ENCODE measurements around the gene ZNF407.

Gene ZNF407

GRCh38 chr18:74682141-74682990 lies 84.7 kb downstream of the ZNF407 start:
- DNase-seq: no peak

- DNase-seq: no peak
Measured at GRCh38 chr18:74682991-74683297, 85.3 kb downstream of the ZNF407 start.

- DNase-seq: no peak
Measured at GRCh38 chr18:74683573-74683972, 85.9 kb downstream of the ZNF407 start.

GRCh38 chr18:74689251-74689650 lies 91.6 kb downstream of the ZNF407 start:
- no peak for DNase-seq

DNA sequence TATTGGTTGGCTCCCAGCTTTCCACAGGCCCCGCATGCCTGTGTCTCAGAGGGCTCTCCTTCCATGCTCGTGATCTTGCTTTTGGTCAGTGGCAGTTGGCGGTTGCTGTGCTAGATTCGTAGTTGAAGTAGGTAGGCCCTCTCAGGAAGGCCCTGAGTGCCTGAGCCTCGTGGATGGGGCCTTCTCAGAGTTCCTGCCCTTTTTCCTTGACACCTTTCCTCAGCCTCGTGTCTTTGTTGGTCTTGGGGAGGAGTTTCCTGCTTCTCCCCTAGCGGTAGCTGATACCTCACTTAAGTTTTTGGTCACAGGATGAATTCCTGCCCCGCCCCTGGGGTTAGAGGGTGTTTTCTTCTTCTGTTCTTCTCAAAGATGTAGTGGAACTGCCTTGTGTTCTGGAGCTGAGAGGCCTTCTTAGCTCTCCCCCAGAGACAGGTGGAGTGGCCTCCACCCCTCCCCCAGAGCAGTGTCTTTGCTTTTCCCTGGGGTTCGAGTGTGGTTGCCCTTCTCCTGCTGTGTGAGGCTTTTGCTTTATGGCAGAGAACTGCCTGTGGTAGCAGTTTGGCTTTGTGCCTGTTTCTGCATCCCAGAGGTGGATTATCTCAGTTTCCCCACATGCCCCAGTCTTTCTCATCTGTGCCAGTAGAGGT lies 94.8 kb downstream of the ZNF407 start:
- DNase-seq: no peak

DNA sequence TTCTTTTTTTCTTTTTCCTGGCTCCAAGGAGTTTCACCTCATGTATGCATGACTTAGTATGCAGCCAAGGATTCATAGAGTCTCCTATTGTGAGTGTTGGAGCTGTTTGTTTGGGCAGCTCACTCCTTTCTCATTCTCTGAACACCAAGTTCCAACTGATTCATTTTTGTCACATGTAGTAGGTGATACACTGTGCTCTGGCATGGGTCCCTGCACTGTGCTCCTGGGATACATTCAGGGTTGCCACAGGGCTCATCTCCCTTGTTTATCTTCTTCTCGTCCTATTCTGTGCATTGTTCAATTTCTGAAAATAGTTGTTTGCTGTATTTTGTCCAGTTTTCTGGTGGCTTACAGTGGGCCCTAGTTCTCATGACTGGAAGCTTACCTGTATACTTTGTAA lies 96.8 kb downstream of the ZNF407 start:
- DNase-seq: no peak

GRCh38 chr18:74695170-74695569 lies 97.5 kb downstream of the ZNF407 start:
- DNase-seq: no peak

DNA sequence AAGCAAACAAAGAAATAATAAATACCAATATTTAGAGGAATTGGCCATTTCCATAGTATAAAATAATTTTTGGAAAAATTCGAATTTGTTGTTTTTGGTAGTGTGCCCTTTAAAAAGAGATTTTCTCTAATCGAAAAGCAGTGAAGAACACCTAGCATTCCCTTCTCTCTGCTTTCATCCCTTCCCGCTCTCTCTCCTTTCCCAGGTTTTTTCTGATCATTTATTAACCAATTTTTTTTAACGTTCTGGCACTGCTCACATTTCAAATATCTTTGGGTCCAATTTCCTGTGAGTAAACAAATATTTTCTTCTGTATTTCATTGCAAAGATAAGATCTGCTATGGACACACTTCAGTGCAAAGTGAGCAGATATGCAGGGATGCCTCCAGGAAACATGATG lies 101.2 kb downstream of the ZNF407 start:
- DNase-seq: no peak

DNA sequence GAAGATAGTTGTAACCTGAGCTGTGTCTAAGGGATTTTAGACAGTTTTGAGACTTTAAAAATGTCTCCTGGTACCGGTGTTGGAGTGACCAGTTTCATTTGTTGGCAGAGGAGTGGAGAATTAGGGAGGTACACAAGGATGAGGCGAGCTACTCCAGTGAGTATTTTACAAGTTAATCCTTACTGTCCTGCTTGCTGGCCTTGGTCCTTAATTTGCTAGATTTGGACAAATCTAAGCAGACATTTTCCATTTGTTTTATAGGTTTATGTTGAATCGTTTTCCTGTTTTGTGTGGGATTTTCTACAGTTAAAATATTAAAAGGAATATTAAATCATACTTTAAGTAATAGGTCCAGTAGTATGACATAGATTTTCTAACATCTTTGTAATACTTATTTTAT lies 101.8 kb downstream of the ZNF407 start:
- DNase-seq: no peak

- no peak for DNase-seq
Measured at GRCh38 chr18:74702950-74703349, 105.3 kb downstream of the ZNF407 start.

DNA sequence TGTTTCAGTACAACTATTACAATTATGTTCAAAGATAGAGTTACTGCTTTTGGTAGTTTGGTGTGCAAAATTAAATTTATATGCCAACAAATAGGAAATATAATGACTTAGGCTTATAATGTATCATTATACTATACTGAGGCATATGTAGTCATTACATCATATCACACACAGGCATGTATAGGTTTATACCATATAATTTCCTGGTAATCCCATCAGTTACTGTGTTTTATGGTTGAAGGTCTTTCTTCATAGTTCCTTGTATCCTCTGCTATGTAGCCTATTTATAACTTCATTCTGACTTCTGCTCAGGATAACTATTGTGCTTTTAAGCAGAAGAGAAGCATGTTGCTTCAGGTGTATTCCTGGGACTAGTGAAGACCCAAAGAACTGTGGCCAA lies 110.5 kb downstream of the ZNF407 start:
- DNase-seq: no peak

DNA sequence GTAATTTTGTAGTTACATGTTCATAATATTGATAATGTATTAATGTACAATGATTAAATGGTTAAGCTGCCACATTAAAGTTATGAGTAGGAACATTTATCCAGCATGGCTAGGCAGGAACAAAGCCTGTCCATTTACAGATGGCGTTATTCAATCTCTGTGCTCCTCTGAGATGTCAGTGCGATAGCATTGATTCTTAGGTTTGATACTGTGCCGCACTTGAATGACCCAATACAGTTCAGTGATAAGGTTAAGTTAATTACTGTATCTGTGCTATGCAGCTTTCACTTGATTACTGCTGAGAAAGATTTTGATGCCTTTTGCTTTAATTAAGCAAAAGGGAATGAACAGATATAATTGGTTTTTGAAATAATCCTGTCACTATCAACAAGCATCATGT lies 111.8 kb downstream of the ZNF407 start:
- DNase-seq: no peak

DNA sequence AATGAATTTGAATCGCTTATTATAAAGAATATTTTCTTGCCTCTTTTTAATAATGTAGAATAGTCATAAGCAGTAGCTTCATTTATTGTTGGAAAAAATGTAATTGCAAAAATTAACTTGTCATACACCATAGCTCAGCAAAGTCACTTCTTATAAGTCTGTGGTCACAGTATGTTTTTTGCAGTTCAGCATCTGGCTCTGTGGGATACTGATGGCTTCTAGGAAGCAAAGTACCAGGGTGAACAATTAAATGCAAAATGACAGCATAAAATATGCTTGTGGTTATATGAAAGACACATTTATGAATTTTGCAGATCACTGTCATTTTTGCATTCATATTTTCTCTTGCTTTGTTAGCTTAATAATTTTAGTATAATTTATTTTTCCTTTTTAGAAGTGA lies 116.5 kb downstream of the ZNF407 start:
- no peak for DNase-seq

GRCh38 chr18:74714791-74715190 lies 117.1 kb downstream of the ZNF407 start:
- no peak for DNase-seq

DNA sequence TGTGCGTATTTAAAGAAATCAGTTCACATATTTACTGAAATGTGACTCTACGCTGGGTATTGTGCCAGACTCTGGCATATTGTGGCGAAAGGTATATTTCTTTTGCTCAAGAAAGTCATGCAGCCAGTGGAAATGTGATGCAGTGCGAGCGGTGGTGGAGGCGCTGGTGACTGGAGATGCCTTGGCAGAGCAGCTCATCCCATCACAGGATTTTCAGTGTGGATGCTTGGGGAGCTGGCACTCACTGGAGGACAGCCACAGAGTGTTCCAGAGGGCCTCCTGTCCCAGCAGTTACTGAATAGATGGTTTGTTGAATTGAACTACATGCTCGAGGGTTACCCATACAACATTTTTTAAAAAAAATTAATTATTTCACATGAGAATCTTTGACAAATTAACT lies 117.6 kb downstream of the ZNF407 start:
- no peak for DNase-seq

- no peak for DNase-seq
Measured at GRCh38 chr18:74715865-74716712, 118.4 kb downstream of the ZNF407 start.

DNA sequence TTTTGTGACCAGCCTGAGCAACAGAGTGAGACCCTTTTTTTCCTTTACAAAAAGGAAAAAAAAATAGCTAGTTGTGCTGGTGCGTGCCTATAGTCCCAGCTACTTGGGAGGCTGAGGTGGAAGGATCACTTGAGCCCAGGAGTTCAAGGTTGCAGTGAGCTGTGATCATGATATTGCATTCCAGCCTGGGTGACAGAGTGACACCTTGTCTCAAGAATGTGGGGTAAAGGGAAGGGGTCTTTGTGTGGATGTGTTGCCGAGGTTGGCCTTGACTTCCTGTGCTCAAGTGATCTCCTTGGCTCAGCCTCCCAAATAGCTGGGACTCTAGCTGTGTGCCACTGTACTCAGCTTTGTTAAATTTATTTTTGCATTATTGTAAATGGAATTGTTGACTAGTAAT lies 120.6 kb downstream of the ZNF407 start:
- no peak for DNase-seq

- no peak for DNase-seq
Measured at GRCh38 chr18:74722237-74722636, 124.6 kb downstream of the ZNF407 start.

DNA sequence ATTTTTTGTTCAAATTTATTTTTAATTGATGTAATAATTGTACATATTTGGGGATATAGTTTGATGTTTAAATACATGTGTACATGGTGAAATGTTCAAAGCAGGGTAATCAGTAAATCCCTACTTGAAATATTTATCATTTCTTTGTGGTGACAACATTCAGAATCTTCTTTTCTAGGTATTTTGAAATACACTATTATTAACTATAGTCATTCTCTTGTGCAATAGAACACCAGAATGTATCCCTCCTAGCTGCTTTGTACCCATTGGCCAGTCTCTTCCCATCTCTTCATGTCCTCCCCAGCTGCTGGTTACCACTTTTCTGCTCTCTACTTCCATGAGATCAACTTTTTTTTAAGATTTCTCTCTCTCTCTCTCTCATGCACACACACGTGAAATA lies 126.5 kb downstream of the ZNF407 start:
- no peak for DNase-seq

GRCh38 chr18:74725690-74726089 lies 128.0 kb downstream of the ZNF407 start:
- no peak for DNase-seq

DNA sequence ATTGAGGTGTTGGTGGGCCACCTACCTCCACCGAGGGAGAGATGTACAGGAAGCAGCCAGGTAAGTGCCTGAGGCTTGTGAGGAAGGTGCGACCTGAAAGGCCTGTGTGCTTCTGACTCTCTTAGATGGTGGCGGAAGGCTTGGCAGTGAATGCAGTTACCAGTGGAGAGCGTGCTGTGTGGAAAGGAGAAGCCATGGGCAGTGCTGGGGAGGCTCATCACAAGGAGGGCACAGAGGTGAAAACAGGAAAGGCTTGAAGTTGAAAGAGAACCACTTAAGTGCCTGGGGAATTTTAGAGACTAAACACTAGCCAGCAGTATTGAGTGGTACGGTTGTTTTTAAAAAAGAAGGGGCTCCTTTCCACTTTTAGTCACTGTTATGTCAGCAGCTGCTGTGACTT lies 130.9 kb downstream of the ZNF407 start:
- no peak for DNase-seq

GRCh38 chr18:74731097-74731496 lies 133.4 kb downstream of the ZNF407 start:
- no peak for DNase-seq

DNA sequence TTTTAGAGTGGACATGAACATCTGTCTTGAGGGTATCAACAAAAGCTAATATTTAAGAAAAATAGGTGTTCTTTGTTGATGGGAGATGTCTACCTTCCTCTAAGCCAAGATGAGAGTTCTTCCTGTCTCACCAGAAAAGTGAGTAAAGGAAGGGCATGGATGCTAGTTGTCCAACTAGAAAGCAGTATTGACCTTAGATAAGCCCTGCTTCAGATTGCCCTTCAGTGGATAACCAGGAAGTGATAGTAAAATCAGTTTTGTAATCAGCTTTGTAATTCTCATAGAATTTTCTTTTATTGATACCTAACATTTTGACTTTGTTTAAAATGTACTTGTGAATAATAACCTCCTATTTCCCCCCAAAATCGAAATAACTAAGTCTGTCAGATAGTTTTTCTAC lies 134.7 kb downstream of the ZNF407 start:
- DNase-seq: no peak

GRCh38 chr18:74733598-74733997 lies 135.9 kb downstream of the ZNF407 start:
- DNase-seq: no peak

Data from right forelimb (tissue), 1 donor.